OCI-M1 (cell line): ENCODE results near the gene CGB7.

Experiments
- DNase-seq: peaks from one replicate; lab custom pipeline; 2025; lab: John Stamatoyannopoulos, UW

CGB7 gene

GRCh38 chr19:49016067-49016839 is 41.3 kb downstream of the CGB7 start:
- DNase-seq, result no peak

DNA sequence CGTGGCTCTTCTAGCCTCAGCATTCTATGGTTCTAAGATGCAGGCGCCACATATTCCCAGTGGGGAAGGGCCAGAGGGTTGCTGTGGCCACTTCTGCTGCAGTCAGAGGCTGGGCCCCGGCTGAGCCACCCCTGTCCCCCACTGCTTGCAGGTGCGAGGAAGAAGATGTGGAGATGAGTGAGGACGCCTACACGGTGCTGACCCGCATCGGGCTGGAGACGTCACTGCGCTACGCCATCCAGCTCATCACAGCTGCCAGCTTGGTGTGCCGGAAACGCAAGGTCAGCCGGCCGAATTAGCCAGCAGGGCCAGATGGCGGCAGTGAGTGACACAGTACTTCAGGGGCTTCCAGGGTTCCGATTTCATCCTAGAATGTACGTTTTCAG is 42.7 kb downstream of the CGB7 start:
- no peak for DNase-seq

DNA sequence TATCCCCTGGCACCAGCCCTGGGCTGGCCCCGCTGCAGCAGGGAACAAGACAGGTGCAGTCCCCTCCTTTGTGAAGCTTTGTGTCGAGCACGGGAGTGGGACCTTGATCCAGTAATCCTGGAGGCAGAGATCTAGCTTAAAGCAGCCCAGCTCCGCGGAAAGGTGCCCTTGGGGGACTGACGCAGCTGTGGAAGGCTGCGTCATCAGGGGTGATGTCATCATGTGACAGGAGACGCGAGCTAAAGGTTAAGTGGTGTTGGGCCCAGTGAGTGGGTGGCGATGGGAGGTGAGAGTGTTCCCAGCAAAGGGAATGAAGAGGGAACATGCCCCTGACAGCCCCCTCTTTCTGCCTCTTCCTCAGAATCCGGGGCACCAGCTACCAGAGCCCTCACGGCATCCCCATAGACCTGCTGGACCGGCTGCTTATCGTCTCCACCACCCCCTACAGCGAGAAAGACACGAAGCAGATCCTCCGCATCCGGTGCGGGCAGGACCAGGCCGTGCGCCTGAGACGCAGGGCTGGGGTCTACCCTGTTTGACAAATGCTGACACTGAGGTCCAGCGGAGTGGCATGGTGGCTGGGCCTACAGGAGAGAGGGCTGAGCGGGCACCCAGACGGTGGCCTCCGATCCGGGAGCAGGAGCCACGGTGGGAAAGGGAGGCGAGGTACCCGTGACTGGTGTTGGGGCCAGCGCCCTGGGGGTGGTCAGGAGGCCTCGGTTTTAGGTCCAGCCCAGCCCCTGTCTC is 43.3 kb downstream of the CGB7 start:
- no peak for DNase-seq

GRCh38 chr19:49011194-49011593 is 46.4 kb downstream of the CGB7 start:
- no peak for DNase-seq

DNA sequence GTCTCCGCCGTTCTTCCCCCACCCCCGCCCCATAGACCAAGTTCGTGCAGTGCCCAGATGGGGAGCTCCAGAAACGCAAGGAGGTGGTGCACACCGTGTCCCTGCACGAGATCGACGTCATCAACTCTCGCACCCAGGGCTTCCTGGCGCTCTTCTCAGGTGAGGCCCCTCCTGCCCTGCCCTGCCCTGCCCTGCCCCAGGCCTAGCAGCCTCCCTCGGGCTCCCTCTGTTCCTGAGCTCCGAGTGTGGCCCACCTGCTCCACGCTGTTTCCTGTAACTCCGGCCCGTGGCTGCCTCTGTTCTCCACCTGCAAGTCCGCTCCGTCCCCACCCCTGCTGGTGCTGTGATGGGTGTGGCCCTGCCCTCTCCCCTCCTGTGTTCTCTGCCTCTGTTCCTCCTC is 47.1 kb downstream of the CGB7 start:
- no peak for DNase-seq

DNA sequence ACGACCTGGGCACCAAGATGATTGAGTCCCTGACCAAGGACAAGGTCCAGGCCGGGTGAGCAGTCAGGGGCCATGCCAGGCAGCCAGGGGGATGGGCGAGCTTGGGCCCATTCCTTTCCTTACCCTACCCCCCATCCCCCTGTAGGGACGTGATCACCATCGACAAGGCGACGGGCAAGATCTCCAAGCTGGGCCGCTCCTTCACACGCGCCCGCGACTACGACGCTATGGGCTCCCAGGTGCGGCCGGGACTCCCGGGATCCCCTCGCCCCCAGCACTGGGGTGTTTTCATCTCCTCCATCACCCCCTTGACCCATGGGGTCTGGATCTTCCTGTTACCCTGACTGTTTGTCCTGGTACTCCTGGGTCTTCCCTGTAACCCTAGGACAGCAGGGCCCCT is 47.7 kb downstream of the CGB7 start:
- no peak for DNase-seq

DNA sequence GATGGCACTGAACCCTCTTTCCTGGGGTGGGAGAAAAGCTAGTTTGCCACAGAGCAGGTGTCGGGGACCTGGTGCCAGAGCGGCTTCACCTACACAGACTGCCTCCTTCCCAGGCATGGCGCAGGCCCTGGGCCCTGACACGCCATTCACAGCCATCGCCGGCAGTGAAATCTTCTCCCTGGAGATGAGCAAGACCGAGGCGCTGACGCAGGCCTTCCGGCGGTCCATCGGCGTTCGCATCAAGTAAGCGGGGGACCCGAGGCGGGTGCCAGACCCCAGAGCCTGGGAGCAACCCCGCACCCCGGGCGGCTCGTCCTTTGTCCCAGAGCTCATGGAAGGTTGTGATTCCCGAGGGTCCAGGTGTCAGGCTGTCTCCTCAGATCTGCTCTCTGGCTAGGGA is 50.6 kb downstream of the CGB7 start:
- no peak for DNase-seq

DNA sequence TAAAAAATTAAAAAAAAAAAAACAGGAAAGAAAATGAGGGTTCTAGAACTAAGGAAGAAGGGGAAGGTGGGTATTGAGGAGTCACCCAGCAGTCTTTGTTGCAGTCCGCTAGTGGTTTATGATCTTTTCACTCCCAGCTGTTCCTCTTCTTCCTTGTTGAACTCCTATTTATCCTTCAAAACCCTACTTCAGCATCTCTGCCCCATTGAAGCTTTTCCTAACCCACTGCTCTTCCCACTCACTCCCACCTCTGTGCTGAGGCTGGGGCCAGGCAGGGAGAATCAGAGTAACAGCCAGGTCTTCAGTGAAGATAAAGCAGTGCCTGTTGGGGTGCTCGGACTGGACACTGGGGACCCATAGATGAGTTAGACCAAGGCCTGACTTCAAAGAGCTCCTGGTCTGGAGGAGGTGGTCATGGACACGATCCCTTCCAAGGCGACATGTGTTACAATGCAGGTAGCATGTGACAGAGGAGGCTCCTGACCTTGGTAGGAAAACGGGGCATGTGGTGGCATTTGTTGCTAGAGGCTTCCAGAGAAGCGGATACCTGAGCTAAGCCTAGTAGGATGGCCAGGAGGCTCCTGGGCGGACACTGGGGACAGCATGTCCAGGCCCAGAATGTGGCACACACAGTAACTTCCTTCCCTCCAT is 52.5 kb downstream of the CGB7 start:
- DNase-seq, result no peak
